ENCODE measurements around the gene PLCXD1.

The PLCXD1 gene

GRCh38 chrX:252244-252956, 28.8 kb upstream of the PLCXD1 start:
- H3K36me3 ChIP-seq (ENCODE audit: low read depth), result no peaks in the 10 kb centered on the region
- TF ChIP-seq CTCF (IDR thresholded peaks at IDR 0.05; ENCODE audit: poor library complexity, severe bottlenecking), result no peak
- no peak for ATAC-seq (ENCODE audit: low read depth)
- peak; percentile 16 for DNase-seq (ENCODE audit: low spot score)
- no peaks in the 10 kb centered on the region for H3K4me1 ChIP-seq (ENCODE audit: insufficient read depth, poor library complexity, severe bottlenecking)
- no peak overlapping the region for H3K4me3 ChIP-seq (ENCODE audit: severe bottlenecking)
- H3K27me3 ChIP-seq (ENCODE audit: insufficient read depth, poor library complexity, severe bottlenecking), result no peaks in the 10 kb centered on the region
- no peaks in the 10 kb centered on the region for H3K9me3 ChIP-seq (ENCODE audit: severe bottlenecking)
- no peak overlapping the region for H3K27ac ChIP-seq (ENCODE audit: poor library complexity, severe bottlenecking)

DNA sequence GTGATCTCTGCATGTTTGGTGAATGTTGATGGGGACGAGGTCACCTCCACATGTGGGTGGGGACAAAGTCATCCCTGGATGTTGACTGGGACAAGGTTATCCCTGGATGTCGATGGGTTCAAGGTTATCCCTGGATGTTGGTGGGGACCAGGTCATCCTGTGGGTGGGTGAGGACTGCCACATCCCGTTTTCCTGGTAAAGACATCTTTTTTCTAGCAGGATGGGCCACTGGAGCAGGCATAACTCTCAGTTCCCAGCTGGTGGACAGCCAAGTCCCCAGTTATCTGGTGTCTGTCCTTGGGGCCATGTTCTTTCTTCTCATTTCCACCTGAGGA, 28.3 kb upstream of the PLCXD1 start:
- Histone ChIP-seq H3K27ac (ENCODE audit: poor library complexity, severe bottlenecking) (no peak overlapping the region), H3K4me1 (ENCODE audit: insufficient read depth, poor library complexity, severe bottlenecking) (no peaks in the 10 kb centered on the region), H3K9me3 (ENCODE audit: severe bottlenecking) (no peaks in the 10 kb centered on the region), H3K4me3 (ENCODE audit: severe bottlenecking) (no peak overlapping the region), H3K36me3 (ENCODE audit: low read depth) (no peaks in the 10 kb centered on the region), H3K27me3 (ENCODE audit: insufficient read depth, poor library complexity, severe bottlenecking) (no peaks in the 10 kb centered on the region)
- ATAC-seq (ENCODE audit: low read depth) (no peak), DNase-seq (ENCODE audit: low spot score) (peak; percentile 9)
- no peak for TF ChIP-seq CTCF (IDR thresholded peaks at IDR 0.05; ENCODE audit: poor library complexity, severe bottlenecking)

GRCh38 chrX:253451-254297, 27.5 kb upstream of the PLCXD1 start:
- Histone ChIP-seq H3K36me3 (ENCODE audit: low read depth) (no peaks in the 10 kb centered on the region), H3K4me1 (ENCODE audit: insufficient read depth, poor library complexity, severe bottlenecking) (no peaks in the 10 kb centered on the region), H3K27me3 (ENCODE audit: insufficient read depth, poor library complexity, severe bottlenecking) (no peaks in the 10 kb centered on the region), H3K9me3 (ENCODE audit: severe bottlenecking) (no peaks in the 10 kb centered on the region), H3K4me3 (ENCODE audit: severe bottlenecking) (no peak overlapping the region), H3K27ac (ENCODE audit: poor library complexity, severe bottlenecking) (no peak overlapping the region)
- DNase-seq (ENCODE audit: low spot score) (peak; percentile 59), ATAC-seq (ENCODE audit: low read depth) (peak; percentile 16; the same call in 1 of the 3 replicates)
- TF ChIP-seq CTCF (IDR thresholded peaks at IDR 0.05; ENCODE audit: poor library complexity, severe bottlenecking), result no peak

- no peak for TF ChIP-seq CTCF (IDR thresholded peaks at IDR 0.05; ENCODE audit: poor library complexity, severe bottlenecking)
- Histone ChIP-seq H3K27me3 (ENCODE audit: insufficient read depth, poor library complexity, severe bottlenecking) (no peaks in the 10 kb centered on the region), H3K4me1 (ENCODE audit: insufficient read depth, poor library complexity, severe bottlenecking) (no peaks in the 10 kb centered on the region), H3K27ac (ENCODE audit: poor library complexity, severe bottlenecking) (no peak overlapping the region), H3K36me3 (ENCODE audit: low read depth) (no peaks in the 10 kb centered on the region), H3K4me3 (ENCODE audit: severe bottlenecking) (no peak overlapping the region), H3K9me3 (ENCODE audit: severe bottlenecking) (no peaks in the 10 kb centered on the region)
- peak; percentile 70 for DNase-seq (ENCODE audit: low spot score)
- ATAC-seq (ENCODE audit: low read depth), result no peak
These were observed 26.5 kb upstream of the PLCXD1 start for GRCh38 chrX:254630-255215.

Data from RWPE2 (cell line).